ENCODE results near the gene FBN1.

DNA sequence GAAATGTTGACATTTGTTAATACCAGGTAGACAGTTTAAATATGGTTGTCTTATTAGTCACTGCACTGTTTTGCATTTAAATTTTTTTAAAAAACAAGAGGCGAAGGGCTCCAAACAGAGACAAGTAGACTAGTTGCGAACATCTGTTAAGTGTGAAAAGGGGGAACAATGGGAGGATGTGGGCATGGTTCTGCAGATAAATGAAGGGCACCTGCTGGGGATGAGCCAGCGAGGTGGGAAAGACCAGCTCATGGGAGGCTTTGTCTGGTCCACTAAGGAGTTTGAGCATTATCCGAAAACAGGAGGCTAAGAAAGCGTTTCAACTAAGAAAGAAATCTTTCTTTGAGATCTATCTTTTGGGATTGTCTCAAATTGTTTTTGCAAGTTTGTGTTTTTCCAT is 72.7 kb downstream of the FBN1 start:
- TF ChIP-seq, protein P1, sequence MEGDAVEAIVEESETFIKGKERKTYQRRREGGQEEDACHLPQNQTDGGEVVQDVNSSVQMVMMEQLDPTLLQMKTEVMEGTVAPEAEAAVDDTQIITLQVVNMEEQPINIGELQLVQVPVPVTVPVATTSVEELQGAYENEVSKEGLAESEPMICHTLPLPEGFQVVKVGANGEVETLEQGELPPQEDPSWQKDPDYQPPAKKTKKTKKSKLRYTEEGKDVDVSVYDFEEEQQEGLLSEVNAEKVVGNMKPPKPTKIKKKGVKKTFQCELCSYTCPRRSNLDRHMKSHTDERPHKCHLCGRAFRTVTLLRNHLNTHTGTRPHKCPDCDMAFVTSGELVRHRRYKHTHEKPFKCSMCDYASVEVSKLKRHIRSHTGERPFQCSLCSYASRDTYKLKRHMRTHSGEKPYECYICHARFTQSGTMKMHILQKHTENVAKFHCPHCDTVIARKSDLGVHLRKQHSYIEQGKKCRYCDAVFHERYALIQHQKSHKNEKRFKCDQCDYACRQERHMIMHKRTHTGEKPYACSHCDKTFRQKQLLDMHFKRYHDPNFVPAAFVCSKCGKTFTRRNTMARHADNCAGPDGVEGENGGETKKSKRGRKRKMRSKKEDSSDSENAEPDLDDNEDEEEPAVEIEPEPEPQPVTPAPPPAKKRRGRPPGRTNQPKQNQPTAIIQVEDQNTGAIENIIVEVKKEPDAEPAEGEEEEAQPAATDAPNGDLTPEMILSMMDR (IDR thresholded peaks at IDR 0.05): no peak
- TF ChIP-seq POLR2A (IDR thresholded peaks at IDR 0.05): no peak

Measured in vagina (tissue), 2 donors.